HG02852 (cell line): Measurements from ENCODE around the gene PDE4A.

Experiments used
- ATAC-seq: cut with Tn5 transposase; IDR thresholded peaks from one replicate; pipeline ENCODE4 v1.9.1; 2021; ENCODE audit warnings: mild to moderate bottlenecking, moderate library complexity; ENCODE audit not compliant: unreplicated experiment

The PDE4A gene

GRCh38 chr19:10505583-10506229 lies 85.4 kb downstream of the PDE4A start:
- no peak for ATAC-seq

- ATAC-seq, result no peak
These were observed 87.7 kb downstream of the PDE4A start for GRCh38 chr19:10508036-10508435.

- ATAC-seq, result no peak
These were observed 88.4 kb downstream of the PDE4A start for GRCh38 chr19:10508707-10509106.

GRCh38 chr19:10510301-10510802 lies 90.0 kb downstream of the PDE4A start:
- no peak for ATAC-seq

GRCh38 chr19:10513223-10513622 lies 92.9 kb downstream of the PDE4A start:
- no peak for ATAC-seq

- ATAC-seq, result no peak
These were observed 94.1 kb downstream of the PDE4A start for GRCh38 chr19:10514211-10515145.

- ATAC-seq, result no peak
These were observed 95.7 kb downstream of the PDE4A start for GRCh38 chr19:10516064-10516385.

- no peak for ATAC-seq
These were observed 96.4 kb downstream of the PDE4A start for GRCh38 chr19:10516671-10517286.

GRCh38 chr19:10517361-10517759 lies 97.0 kb downstream of the PDE4A start, which contains the start of gene S1PR5:
TSS of gene S1PR5 (minus strand) at chr19:10517447. CDS start at chr19:10515011, 2,436 bp downstream.
- no peak for ATAC-seq

GRCh38 chr19:10517760-10518443 lies 97.6 kb downstream of the PDE4A start:
- no peak for ATAC-seq

- ATAC-seq, result no peak
These were observed 98.4 kb downstream of the PDE4A start for GRCh38 chr19:10518444-10519361.
